Neural progenitor cell (in vitro differentiated cells): ENCODE measurements around the gene MYMK.

Source experiments
- CTCF ChIP-seq: fragments of 200-600 bp; sonication (generic); IDR thresholded peaks from 2 replicates; pipeline ENCODE4 v1.5.1; 2017; ENCODE audit warnings: antibody characterized with exemption, mild to moderate bottlenecking
- EZH2 ChIP-seq: fragments of 200-600 bp; sonication (generic); IDR thresholded peaks from 2 replicates; pipeline ENCODE4 v1.6.1; 2017; ENCODE audit warnings: antibody characterized with exemption, mild to moderate bottlenecking, moderate library complexity
- EZH2phosphoT487 ChIP-seq: fragments of 200-600 bp; sonication (generic); IDR thresholded peaks from 2 replicates; pipeline ENCODE4 v1.6.1; 2017; ENCODE audit warnings: antibody characterized with exemption

DNA sequence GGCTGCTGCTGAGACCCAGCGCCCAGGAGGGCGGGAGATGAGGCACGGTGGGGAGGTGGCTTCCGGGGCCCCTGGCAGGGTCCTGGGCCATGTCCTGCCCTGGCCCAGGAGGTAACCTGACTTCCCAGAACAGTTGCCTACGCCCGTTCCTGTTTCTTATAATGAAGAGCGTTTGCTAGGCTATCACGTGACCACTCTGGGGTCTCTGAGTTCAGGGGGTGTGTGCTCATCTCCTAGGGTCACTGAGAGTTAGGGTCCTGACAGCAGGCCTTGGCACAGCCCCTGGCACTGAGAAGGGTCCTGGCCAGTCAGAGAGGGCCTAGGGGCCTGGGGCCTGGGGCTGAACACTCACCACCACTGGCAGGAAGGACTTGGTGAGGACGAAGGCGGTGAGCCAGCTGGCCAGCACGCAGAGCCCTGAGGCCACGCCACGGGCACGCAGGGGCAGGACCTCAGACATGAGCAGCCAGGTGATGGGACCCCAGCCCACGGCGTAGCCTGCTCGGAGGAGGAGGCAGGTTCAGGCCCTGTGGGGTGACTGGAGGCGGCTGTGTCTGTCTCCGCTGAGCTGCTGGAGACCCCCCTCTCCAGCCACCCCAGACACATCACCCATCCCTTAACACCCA is 51.9 kb downstream of the MYMK start:
- TF ChIP-seq CTCF (no peak), EZH2 (no peak), EZH2phosphoT487 (no peak)
